ENCODE measurements around the gene CMTR1. TPM values are rescaled to one million over a fixed set of nuclear protein-coding genes. Genes with fewer than 3 reads are reported as not detected.

CMTR1 gene
- total and polyA plus RNA-seq, 10 of the 15 experiments (the other 5 are each of a cell fraction or from before 2014, with no cell fraction given) = 2.7 to 67.0 (median 46.2) TPM

DNA sequence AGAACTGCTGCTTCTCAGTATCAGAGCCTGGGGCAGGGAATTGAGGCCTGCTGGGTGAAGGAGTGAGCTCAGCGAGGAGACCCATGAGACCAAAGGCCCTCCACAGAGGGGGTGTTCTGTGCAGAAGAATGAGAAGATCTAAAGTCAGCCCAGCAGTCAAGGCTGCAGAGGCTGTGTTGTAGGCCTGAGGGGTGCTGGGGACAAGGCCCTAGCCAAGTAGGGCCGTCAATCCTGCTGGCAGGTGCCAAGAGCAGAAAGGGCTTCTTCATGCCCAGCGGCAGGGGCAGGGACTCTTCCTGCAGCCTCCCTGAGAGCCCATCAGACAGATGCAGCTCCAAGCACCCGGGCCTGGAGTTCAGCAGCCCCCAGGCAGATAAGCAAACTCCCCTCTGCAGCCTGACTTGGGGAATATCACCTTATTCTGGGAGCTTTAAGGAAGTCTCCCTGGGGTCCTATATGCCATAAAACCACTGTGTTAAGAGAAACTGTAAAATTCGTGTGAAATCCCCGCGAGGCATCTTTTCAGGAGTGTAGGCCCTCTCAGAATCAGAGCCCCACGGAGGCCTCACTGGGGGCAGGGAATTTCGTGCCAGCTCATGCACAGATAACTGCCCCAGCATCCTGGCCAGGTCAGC lies 57.6 kb downstream of the CMTR1 start:
- Histone ChIP-seq H4K20me1 (ENCODE audit: control insufficient read depth, insufficient read depth) (no peaks in the 10 kb centered on the region), H3K9ac (ENCODE audit: control insufficient read depth, insufficient read depth, low read length) (peak overlapping the region; percentile 12), H3K27ac (ENCODE audit: control insufficient read depth, insufficient read depth) (peak overlapping the region; percentile 69), H3K4me1 (ENCODE audit: control insufficient read depth, insufficient read depth, low read length) (peaks cover 61% of the 10 kb centered on the region), H3K79me2 (ENCODE audit: control insufficient read depth, insufficient read depth, low read length) (peaks cover 37% of the 10 kb centered on the region), H3K9me3 (replicated peaks; ENCODE audit: control insufficient read depth, insufficient read depth, low read length) (no peaks in the 10 kb centered on the region; the same call in 2 of the 3 replicates), H3K4me3 (no peak overlapping the region), H3K36me3 (ENCODE audit: control insufficient read depth in 2 of 2, insufficient read depth in 2 of 2, low read length in 1 of 2) (peaks cover 0 to 14% of the 10 kb centered on the region in 2 experiments), H3K4me2 (ENCODE audit: control insufficient read depth, insufficient read depth) (peak overlapping the region; percentile 41), H2AFZ (ENCODE audit: control insufficient read depth, low read depth, low read length) (no peak overlapping the region), H3K27me3 (replicated peaks in 1 of 2; ENCODE audit: control insufficient read depth in 2 of 2, insufficient read depth in 2 of 2, low read length in 1 of 2) (no peaks in the 10 kb centered on the region)
- WGBS (ENCODE audit: insufficient coverage, insufficient replicate concordance, low lambda C conversion rate, missing lambda C conversion rate) = 50% methylated on average over 9 of the region's 9 CpGs
- no peak for TF ChIP-seq MEF2B (IDR thresholded peaks at IDR 0.05; ENCODE audit: partially characterized antibody, poor library complexity, severe bottlenecking)
- TF ChIP-seq TCF3 (IDR thresholded peaks at IDR 0.05; ENCODE audit: borderline replicate concordance, insufficient read depth, low read depth, low read length) = no peak
- 0 out of 2 replicates have a peak, but pooled peaks have one; percentile 13 for TF ChIP-seq POLR2A (IDR thresholded peaks at IDR 0.05; ENCODE audit: low read depth, low read length)
- TF ChIP-seq POLR2AphosphoS5 (IDR thresholded peaks at IDR 0.05; ENCODE audit: low read length) = 0 out of 2 replicates have a peak, but pooled peaks have one; percentile 26
- no peak for FAIRE-seq
- no TSS peak for BruUV-seq (replicated peaks)
- in situ Hi-C loops (cut with MboI) = loop anchor here (10.0 kb wide), 1 partner anchor 64 kb away; no protein-coding TSS in a partner anchor
- RAD21 ChIA-PET (ENCODE audit: unreplicated experiment) = interaction anchor here (0.9 to 4.1 kb wide), 9 partner anchors 11 to 205 kb away, joined by 3 to 32 read pairs (median 6); no protein-coding TSS in a partner anchor
- SMC1A ChIA-PET (ENCODE audit: uncharacterized antibody, unreplicated experiment) = interaction anchor here (1.0 to 7.0 kb wide), 12 partner anchors 12 to 202 kb away, joined by 3 to 92 read pairs (median 4); partner anchors contain the start of genes CCDC167 and CMTR1
- POLR2A ChIA-PET = interaction anchor here (1.6 to 6.3 kb wide), 6 partner anchors 10 to 74 kb away, joined by 5 to 53 read pairs (median 9); partner anchors contain the start of genes CCDC167 and CMTR1
- peak; percentile 4 for ATAC-seq
- CTCF ChIA-PET = interaction anchor here (0.6 to 7.8 kb wide), 10 partner anchors 27 to 216 kb away, joined by 3 to 97 read pairs (median 8); no protein-coding TSS in a partner anchor
- no peak for DNase-seq (ENCODE audit: low read depth, low spot score)
- intact Hi-C loops (cut with micrococcal nuclease; ENCODE audit: unreplicated experiment) = no loop called here

Measured in GM12878 (cell line).